HCT116 (cell line): ENCODE measurements around the gene OLFML2A. TPM values are rescaled to one million over a fixed set of nuclear protein-coding genes. Genes with fewer than 3 reads are reported as not detected.

Source experiments
- ATAC-seq: fragments of 200-7000 bp; cut with Tn5 transposase; 2 replicates; pipeline ENCODE4 v1.9.1; 2020; ENCODE audit warnings: mild to moderate bottlenecking, moderate library complexity
- BruUV-seq: library from RNA; stranded (reverse); fragments of 400-500 nt; replicated peaks from 2 replicates; lab custom pipeline; 2021; lab: Mats Ljungman, UMichigan
- CTCF ChIA-PET: fragments of 300-600 bp; sonication (Branson Sonifier 250); formaldehyde crosslinking; loops from one replicate; lab custom pipeline; 2021; ENCODE audit warnings: antibody characterized with exemption; lab: Charles Lee
- POLR2A ChIA-PET: fragments of 300-600, 350-600 bp; sonication (Branson Sonifier 250); formaldehyde crosslinking; loops from one replicate; lab custom pipeline; 2021; ENCODE audit warnings: antibody characterized with exemption; lab: Charles Lee
- RAD21 ChIA-PET, 2 experiments: fragments of 300-600 bp; sonication (Branson Sonifier 250); formaldehyde crosslinking; loops; one replicate each; lab custom pipeline; 2023; ENCODE audit warnings: low total read pairs in 2 of 2; ENCODE audit not compliant: uncharacterized antibody in 2 of 2, unreplicated experiment in 2 of 2, low non-redundant PET in 1 of 2; lab: Charles Lee
- DNase-seq: peaks from one replicate; pipeline ENCODE4 v3.0.0-alpha.2; 2010; ENCODE audit warnings: low read depth, low spot score
- H2AFZ ChIP-seq: fragments of 200-600 bp; shearing (Covaris generic), sonication (generic); 2 replicates; pipeline ENCODE4 v1.6.1; 2017; ENCODE audit warnings: low read depth, mixed run types, mixed read lengths, antibody characterized with exemption, low read length; ENCODE audit not compliant: poor library complexity, severe bottlenecking
- H3K27ac ChIP-seq: 2 replicates; pipeline ENCODE4 v1.5.1; 2012; ENCODE audit warnings: low read depth, low read length
- H3K27me3 ChIP-seq: fragments of 200-600 bp; sonication (generic); 2 replicates; pipeline ENCODE4 v1.6.1; 2016; ENCODE audit warnings: mixed run types, low read length, mixed read lengths; ENCODE audit not compliant: insufficient read depth
- H3K36me3 ChIP-seq, 2 experiments: fragments of 200-500 bp in 1 of 2; fragments of 200-600 bp in 1 of 2; sonication (Bioruptor generic) in 1 of 2; sonication (generic) in 1 of 2; 2 replicates each; pipeline versions ENCODE4 v1.5.1 to v1.6.1; 2014 to 2016; ENCODE audit warnings: low read length in 2 of 2, inconsistent platforms in 1 of 2, mixed read lengths in 1 of 2, mixed run types in 1 of 2; ENCODE audit not compliant: insufficient read depth in 2 of 2, control insufficient read depth in 1 of 2
- H3K4me1 ChIP-seq, 2 experiments: fragments of 200-600 bp in 1 of 2; sonication (generic) in 1 of 2; 2 replicates each; pipeline versions ENCODE4 v1.5.1 to v1.6.1; 2012 to 2017; ENCODE audit warnings: low read length in 2 of 2, inconsistent platforms in 1 of 2, mild to moderate bottlenecking in 1 of 2, mixed read lengths in 1 of 2, mixed run types in 1 of 2, moderate library complexity in 1 of 2; ENCODE audit not compliant: insufficient read depth in 2 of 2, control insufficient read depth in 1 of 2
- H3K4me2 ChIP-seq: fragments of 200-600 bp; sonication (generic); 2 replicates; pipeline ENCODE4 v1.6.1; 2017; ENCODE audit warnings: mixed run types, low read length, mixed read lengths
- H3K4me3 ChIP-seq, 2 experiments: fragments of 200-600 bp in 1 of 2; sonication (generic) in 1 of 2; replicated peaks in 1 of 2; 2 replicates each; pipeline ENCODE4 v1.5.1; 2011 to 2016; ENCODE audit warnings: low read length in 2 of 2, control low read depth in 1 of 2, low read depth in 1 of 2, mild to moderate bottlenecking in 1 of 2, mixed read lengths in 1 of 2, mixed run types in 1 of 2
- H3K79me2 ChIP-seq: fragments of 200-600 bp; sonication (generic); 2 replicates; pipeline ENCODE4 v1.6.1; 2017; ENCODE audit warnings: mild to moderate bottlenecking, mixed run types, low read length, moderate library complexity, mixed read lengths; ENCODE audit not compliant: insufficient read depth
- H3K9ac ChIP-seq: fragments of 200-600 bp; sonication (generic); 2 replicates; pipeline ENCODE4 v1.6.1; 2016; ENCODE audit warnings: low read length, mixed read lengths
- H3K9me2 ChIP-seq: fragments of 200-600 bp; sonication (generic), shearing (Covaris generic); 2 replicates; pipeline ENCODE4 v1.6.1; 2017; ENCODE audit warnings: mixed run types, mild to moderate bottlenecking, moderate library complexity; ENCODE audit not compliant: insufficient read depth
- H3K9me3 ChIP-seq, 2 experiments: fragments of 200-500 bp in 1 of 2; fragments of 200-600 bp in 1 of 2; sonication (Bioruptor generic) in 1 of 2; sonication (generic) in 1 of 2; 2 replicates each; pipeline ENCODE4 v1.6.1; 2014 to 2017; ENCODE audit warnings: low read length in 2 of 2, mixed read lengths in 2 of 2, inconsistent platforms in 1 of 2, low read depth in 1 of 2, mild to moderate bottlenecking in 1 of 2, mixed run types in 1 of 2, moderate library complexity in 1 of 2; ENCODE audit not compliant: control insufficient read depth in 1 of 2, insufficient read depth in 1 of 2
- H4K20me1 ChIP-seq: fragments of 200-600 bp; sonication (generic), shearing (Covaris generic); 2 replicates; pipeline ENCODE4 v1.6.1; 2017; ENCODE audit warnings: mixed run types, mild to moderate bottlenecking, moderate library complexity; ENCODE audit not compliant: insufficient read depth
- CEBPB ChIP-seq: IDR thresholded peaks from 2 replicates; pipeline ENCODE4 v1.6.1; 2012; ENCODE audit warnings: low read depth
- EZH2 ChIP-seq: fragments of 200-600 bp; sonication (generic); IDR thresholded peaks from 2 replicates; pipeline ENCODE4 v1.6.1; 2017; ENCODE audit warnings: antibody characterized with exemption, mixed run types
- FOSL1 ChIP-seq: IDR thresholded peaks from 2 replicates; pipeline ENCODE4 v1.6.1; 2012; ENCODE audit warnings: low read depth
- JUND ChIP-seq: IDR thresholded peaks from 2 replicates; pipeline ENCODE4 v1.6.1; 2012
- RAD21 ChIP-seq: IDR thresholded peaks from 2 replicates; pipeline ENCODE4 v1.6.1; 2012; ENCODE audit warnings: low read depth, mild to moderate bottlenecking
- SIN3A ChIP-seq: IDR thresholded peaks from 2 replicates; pipeline ENCODE4 v1.6.1; 2012; ENCODE audit warnings: low read depth
- SP1 ChIP-seq: IDR thresholded peaks from 2 replicates; pipeline ENCODE4 v1.6.1; 2012; ENCODE audit warnings: low read depth
- SRF ChIP-seq: IDR thresholded peaks from 2 replicates; pipeline ENCODE4 v1.6.1; 2012; ENCODE audit warnings: low read depth
- TCF7L2 ChIP-seq: IDR thresholded peaks from 2 replicates; pipeline ENCODE4 v1.7.0; 2011; ENCODE audit warnings: borderline replicate concordance, inconsistent platforms; ENCODE audit not compliant: insufficient read depth, insufficient read length; ENCODE audit errors: extremely low read depth
- ZFX ChIP-seq: fragments of 450-650 bp; IDR thresholded peaks from 2 replicates; pipeline ENCODE4 v1.6.1; 2017
- ZNF274 ChIP-seq: fragments of 200-500 bp; sonication (Bioruptor generic); IDR thresholded peaks from 2 replicates; pipeline ENCODE4 v1.6.1; 2014; ENCODE audit warnings: mild to moderate bottlenecking, low read depth, low read length, inconsistent platforms
- intact Hi-C: fragments of 100-400 bp; cut with micrococcal nuclease; formaldehyde crosslinking; loops from 2 replicates; pipeline ENCODE4 v1.10.0; 2022
- total RNA-seq: library from RNA; stranded (reverse); gene quantifications from one replicate; pipeline ENCODE4 v1.2.1, GENCODE V29; 2021; ENCODE audit not compliant: unreplicated experiment
- TF ChIP-seq, protein P1 (sequence below): IDR thresholded peaks from 2 replicates; pipeline ENCODE4 v1.6.1; 2012
- TF ChIP-seq, protein P2 (sequence below): IDR thresholded peaks from 2 replicates; pipeline ENCODE4 v1.6.1; 2012; ENCODE audit warnings: low read depth

The OLFML2A gene
- total RNA-seq, 1 experiment from 2014 or later, result 6.3 TPM

DNA sequence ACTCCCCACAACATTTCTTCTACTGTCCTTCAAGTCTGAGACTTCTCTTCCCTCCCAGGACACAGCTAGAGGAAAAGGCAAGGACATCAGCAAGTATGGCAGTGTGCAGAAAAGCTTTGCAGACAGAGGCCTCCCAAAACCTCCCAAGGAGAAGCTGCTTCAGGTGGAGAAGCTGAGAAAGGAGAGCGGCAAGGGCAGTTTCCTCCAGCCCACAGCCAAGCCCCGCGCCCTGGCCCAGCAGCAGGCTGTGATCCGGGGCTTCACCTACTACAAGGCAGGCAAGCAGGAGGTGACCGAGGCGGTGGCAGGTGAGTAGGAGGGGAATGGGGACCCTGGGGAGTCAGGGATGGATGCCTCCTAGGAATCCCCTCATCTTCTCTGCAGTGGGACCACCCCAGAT, 24.4 kb downstream of the OLFML2A start:
- ATAC-seq, result no peak
- H3K4me3 ChIP-seq, result no peak overlapping the region

More for the DNA sequence above, 24.4 kb downstream of the OLFML2A start:
- ChIA-PET RAD21 (no interaction called here), CTCF (interaction anchor here (1.0 kb wide), 1 partner anchor 39 kb away, joined by 3 read pairs; no protein-coding TSS in a partner anchor), POLR2A (no interaction called here)
- TF ChIP-seq, protein P1, sequence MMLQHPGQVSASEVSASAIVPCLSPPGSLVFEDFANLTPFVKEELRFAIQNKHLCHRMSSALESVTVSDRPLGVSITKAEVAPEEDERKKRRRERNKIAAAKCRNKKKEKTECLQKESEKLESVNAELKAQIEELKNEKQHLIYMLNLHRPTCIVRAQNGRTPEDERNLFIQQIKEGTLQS, result no peak
- TF ChIP-seq EZH2, result no peak
- TF ChIP-seq SRF, result no peak
- TF ChIP-seq ZFX, result no peak
- TF ChIP-seq TCF7L2, result no peak
- TF ChIP-seq JUND, result no peak
- TF ChIP-seq FOSL1, result no peak
- TF ChIP-seq CEBPB, result no peak
- TF ChIP-seq RAD21, result no peak
- no peak for TF ChIP-seq SP1
- TF ChIP-seq, protein P2, sequence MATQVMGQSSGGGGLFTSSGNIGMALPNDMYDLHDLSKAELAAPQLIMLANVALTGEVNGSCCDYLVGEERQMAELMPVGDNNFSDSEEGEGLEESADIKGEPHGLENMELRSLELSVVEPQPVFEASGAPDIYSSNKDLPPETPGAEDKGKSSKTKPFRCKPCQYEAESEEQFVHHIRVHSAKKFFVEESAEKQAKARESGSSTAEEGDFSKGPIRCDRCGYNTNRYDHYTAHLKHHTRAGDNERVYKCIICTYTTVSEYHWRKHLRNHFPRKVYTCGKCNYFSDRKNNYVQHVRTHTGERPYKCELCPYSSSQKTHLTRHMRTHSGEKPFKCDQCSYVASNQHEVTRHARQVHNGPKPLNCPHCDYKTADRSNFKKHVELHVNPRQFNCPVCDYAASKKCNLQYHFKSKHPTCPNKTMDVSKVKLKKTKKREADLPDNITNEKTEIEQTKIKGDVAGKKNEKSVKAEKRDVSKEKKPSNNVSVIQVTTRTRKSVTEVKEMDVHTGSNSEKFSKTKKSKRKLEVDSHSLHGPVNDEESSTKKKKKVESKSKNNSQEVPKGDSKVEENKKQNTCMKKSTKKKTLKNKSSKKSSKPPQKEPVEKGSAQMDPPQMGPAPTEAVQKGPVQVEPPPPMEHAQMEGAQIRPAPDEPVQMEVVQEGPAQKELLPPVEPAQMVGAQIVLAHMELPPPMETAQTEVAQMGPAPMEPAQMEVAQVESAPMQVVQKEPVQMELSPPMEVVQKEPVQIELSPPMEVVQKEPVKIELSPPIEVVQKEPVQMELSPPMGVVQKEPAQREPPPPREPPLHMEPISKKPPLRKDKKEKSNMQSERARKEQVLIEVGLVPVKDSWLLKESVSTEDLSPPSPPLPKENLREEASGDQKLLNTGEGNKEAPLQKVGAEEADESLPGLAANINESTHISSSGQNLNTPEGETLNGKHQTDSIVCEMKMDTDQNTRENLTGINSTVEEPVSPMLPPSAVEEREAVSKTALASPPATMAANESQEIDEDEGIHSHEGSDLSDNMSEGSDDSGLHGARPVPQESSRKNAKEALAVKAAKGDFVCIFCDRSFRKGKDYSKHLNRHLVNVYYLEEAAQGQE, result no peak
- TF ChIP-seq ZNF274, result no peak
- TF ChIP-seq SIN3A, result no peak
- Histone ChIP-seq H3K4me1 (peaks cover 3 to 15% of the 10 kb centered on the region in 2 experiments), H3K9ac (no peak overlapping the region), H3K27me3 (no peaks in the 10 kb centered on the region), H3K9me2 (no peaks in the 10 kb centered on the region), H3K9me3 (no peaks in the 10 kb centered on the region), H3K27ac (no peak overlapping the region), H3K36me3 (no peaks in the 10 kb centered on the region), H2AFZ (no peak overlapping the region), H3K4me2 (no peak overlapping the region), H3K79me2 (no peaks in the 10 kb centered on the region), H4K20me1 (no peaks in the 10 kb centered on the region)
- BruUV-seq, result no TSS peak
- intact Hi-C loops, result no loop called here
- no peak for DNase-seq
